GM19240 (cell line): ENCODE results near the gene WDR59.
"Not testable (repeated sequence)": the region's sequence is repeated elsewhere in the genome, so short reads cannot be mapped to it uniquely, and the experiment has no call there.

ENCODE experiments used
- DNase-seq: peaks from one replicate; pipeline ENCODE4 v3.0.0; 2011; ENCODE audit warnings: low spot score; ENCODE audit not compliant: insufficient read length

WDR59 gene

GRCh38 chr16:74867281-74867849 is 117.6 kb downstream of the WDR59 start:
- DNase-seq, result no peak

DNA sequence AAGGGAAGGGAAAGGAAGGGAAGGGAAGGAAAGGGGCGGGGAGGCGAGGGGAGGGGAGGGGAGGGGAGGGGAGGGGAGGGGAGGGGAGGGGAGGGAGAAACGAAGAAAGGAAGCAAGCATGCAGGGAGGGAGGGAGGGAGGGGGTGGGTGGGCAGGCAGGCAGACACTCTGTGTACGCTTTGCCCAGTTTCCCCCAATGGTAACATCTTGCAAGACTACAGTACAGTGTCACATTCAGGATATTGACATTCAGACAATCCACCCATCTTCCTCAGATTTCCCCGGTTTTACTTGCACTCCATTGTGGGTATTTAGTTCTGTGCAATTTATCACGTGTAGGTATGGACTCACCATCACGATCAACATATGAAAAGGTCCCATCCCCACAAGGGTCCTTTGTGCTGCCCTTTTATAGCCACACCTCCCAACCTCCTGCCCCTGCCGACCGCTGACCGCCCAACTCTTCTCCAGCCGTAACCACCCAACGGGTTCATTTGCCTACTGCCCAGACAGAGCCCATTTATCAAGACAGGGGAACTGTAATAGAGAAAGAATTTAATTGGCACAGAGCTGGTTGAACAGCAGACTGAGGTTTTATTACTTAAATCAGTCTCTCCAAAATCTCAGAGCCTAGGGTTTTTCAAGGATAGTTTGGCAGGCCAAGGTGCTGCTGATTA is 118.9 kb downstream of the WDR59 start:
- no peak for DNase-seq

DNA sequence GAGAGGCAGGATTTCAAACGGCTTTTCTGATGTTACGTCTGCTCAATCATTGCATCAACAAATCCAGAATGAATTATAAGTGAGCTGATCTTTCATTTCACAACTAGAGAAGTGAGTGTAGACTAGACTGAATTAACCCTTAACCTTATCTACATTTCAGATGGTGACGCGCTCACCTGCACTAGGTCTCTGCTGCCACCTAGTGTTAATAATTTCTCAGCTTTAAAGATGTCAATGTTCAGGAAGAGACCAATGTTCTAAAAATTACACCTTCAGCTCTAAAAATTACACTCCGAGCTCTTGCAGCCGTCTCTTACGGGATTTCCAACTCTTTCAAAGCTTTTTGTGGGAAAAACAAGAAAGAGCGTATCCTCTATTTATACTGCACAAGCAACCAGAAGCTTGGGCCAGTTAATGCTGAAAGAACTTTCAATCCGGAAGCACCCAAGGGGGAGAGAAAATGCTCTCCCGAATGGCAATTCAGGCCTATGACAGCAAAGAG is 122.1 kb downstream of the WDR59 start:
- peak; percentile 51 for DNase-seq

DNA sequence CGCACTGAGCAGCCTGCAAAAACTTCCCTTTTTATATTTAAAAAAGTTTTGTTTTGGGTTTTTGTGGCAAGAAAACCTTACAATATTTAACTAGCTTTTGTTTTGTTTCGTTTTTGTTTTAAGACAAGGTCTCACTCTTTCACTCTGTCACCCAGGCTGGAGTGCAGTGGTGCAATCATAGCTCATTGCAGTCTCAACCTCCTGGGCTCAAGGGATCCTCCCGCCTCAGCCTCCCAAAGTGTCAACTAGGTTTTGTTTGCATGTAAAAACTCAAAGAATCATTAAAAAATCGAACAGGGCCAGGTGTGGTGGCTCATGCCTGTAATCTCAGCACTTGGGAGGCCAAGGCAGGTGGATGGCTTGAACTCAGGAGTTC is 132.4 kb downstream of the WDR59 start:
- DNase-seq, result no peak

DNA sequence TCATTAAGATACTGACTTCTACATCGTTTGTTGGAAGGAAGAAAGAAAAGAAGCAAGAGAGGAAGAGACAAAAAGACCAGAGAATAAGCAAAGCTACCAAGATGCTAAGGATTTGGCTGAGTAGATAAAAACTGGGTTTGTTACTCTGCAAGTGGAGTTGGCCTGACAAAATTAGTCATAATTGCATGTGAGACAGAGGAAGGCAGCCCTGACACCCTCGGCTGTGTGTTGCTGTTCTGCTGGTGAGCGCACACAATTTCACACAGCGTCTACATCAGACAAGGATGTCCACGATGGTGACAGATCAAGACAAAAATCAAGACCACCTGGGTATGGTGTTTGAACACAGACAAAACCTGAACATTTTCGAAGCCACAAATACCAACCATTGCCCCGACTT is 134.9 kb downstream of the WDR59 start:
- no peak for DNase-seq

GRCh38 chr16:74847202-74847601 is 137.7 kb downstream of the WDR59 start:
- DNase-seq, result no peak

GRCh38 chr16:74846714-74847113 is 138.2 kb downstream of the WDR59 start:
- no peak for DNase-seq

DNA sequence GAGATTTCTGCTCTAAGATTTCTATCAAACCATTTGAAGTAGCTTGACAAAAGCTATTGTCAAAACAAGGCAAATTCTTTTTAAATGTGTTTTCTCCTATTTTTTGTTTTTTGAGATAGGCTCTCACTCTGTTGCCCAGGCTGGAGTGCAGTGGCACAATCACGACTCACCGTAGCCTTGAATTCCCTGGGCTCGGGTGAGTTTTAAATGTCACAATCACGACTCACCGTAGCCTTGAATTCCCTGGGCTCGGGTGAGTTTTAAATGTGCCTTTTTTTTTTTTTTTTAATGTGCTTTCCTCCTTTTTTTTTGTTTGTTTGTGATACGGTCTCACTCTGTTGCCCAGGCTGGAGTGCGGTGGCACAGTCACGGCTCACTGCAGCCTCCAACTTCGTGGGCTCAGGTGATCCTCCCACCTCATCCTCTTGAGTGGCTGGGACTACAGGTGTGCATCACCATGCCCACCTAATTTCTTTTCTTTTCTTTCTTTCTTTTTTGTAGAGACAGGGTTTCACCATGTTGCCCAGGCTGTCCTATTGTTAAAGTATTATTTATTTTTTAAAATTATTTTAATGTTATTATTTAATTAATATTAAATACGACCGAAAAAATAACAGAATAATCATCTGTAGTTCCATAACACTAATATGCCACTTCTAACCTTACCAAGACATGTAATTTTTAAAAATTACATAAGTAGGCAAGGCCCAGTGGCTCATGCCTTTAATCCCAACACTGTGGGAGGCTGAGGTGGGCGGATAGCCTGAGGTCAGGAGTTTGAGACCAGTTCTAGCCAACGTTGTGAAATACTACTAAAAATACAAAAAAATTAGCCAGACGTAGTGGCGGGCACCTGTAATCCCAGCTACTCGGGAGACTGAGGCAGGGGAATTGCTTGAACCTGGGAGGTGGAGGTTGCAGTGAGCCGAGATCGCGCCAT is 140.6 kb downstream of the WDR59 start:
- DNase-seq, result no peak

DNA sequence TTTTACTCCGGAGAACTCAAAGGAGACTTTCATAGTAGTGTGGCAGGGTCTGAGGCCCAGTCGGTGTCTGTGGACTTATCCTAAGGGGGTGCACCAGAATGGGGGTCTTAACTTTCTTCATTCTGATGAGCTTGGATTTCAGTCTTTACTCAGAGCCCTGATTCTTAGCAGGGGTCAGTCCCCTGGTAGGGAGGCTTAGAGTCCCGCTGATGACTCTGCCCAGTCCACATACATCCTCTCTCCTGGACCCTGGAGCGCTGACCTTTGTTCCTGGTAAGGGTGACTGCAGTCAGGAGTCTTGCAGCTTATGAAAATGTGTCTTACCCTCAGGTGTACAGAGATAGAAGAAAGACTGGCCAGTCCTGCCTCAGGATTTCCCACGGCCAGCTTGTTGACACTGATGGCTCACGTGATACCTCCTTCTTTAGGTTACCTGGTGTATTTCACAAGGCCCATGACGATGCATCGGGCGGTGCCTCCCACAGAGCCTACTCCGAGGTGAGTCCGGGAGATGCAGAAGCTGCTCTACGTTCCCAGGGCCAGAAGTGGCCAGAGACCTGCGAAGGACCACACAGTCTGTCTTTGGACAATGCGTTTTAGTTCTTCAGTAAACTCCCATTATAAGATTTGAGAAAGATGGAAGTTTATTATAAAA is 141.4 kb downstream of the WDR59 start:
- DNase-seq, result not testable (repeated sequence)

GRCh38 chr16:74842413-74842812 is 142.5 kb downstream of the WDR59 start:
- DNase-seq, result no peak

GRCh38 chr16:74841904-74842303 is 143.0 kb downstream of the WDR59 start:
- no peak for DNase-seq

GRCh38 chr16:74841469-74841868 is 143.5 kb downstream of the WDR59 start:
- DNase-seq, result no peak

GRCh38 chr16:74837056-74837455 is 147.9 kb downstream of the WDR59 start:
- DNase-seq, result no peak

DNA sequence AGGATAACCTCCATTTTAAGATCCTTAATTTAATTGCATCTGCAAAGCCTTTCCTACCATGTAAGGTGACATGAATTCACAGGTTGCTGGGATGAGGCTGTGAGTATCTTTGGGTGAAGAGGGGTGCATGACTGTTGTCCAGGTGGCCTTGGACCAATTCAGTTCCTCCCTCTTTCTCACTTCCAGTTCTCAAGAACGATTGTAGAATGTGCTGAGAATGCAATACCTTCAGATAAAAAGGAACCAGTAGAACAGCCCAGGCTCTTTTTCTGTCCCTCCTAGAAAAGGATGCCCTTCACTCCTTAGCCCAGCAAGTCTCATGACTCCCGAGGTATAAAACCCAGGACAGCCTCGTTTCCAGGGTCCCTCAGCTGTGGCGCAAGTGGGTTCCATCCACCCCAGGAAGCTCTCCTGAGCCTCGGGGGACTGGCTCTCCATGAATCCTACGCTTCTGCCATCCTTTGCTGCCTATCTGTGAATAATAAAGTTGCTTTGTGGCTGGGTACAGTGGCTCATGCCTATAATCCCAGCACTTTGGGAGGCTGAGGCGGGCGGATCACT is 148.7 kb downstream of the WDR59 start:
- DNase-seq, result no peak

- no peak for DNase-seq
Observed at GRCh38 chr16:74832228-74832627, 152.7 kb downstream of the WDR59 start.

DNA sequence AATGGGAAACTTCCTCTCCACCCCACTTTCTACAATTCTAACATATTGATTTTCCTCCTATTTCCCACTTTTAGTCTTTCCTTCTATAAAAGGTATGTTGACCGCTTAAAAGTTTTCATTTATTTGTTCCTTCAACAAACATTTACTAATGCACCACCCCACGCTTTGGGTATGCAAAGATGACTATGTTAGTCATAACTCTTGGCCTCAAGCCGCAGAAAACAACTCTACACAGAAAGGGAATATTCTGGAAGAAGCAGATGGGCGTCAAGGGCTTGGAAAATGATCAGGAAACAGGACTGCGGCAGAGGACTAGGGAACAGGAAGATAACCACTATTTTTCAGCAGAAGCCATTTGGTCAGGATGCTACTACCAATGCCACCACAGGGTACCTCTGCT is 153.5 kb downstream of the WDR59 start:
- DNase-seq, result no peak

DNA sequence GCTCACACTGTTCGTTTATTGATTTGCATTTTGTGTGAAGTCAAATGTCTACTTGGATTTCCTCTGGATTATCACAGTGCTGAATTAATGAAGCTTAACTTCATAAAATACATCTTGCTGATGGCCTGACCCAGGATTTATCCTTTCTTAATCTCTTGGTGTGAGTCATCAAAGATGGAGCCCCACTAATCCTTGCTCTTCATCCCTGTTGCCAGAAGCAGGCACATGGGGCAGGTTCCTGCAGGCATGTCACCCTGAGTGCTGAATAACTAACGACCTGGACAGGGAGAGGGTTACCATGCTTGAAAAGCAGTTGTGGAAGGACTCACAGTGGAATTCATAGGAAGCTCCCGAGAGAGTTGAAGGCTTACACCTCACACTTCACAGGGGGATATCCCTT is 154.3 kb downstream of the WDR59 start:
- DNase-seq, result no peak

DNA sequence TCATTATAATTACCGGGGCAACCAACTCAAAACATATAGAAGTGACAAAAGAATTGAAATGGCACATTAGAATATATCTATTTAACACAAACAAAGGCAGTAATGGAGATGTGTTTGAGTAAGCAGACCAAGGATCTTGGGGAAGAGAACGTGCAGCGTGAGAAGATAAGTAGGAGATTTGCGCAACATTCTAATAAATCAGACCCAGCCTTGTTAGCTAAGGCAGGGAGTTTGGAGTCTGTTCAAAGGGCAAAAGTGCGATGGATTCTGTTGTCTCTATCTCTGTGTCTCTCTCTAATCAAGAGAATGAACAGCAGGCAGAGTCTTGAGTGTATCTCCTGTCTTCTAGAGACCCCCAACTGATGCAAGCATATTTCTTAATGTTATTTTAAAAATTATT is 155.3 kb downstream of the WDR59 start:
- no peak for DNase-seq

- DNase-seq, result no peak
Observed at GRCh38 chr16:74825941-74826340, 159.0 kb downstream of the WDR59 start.

DNA sequence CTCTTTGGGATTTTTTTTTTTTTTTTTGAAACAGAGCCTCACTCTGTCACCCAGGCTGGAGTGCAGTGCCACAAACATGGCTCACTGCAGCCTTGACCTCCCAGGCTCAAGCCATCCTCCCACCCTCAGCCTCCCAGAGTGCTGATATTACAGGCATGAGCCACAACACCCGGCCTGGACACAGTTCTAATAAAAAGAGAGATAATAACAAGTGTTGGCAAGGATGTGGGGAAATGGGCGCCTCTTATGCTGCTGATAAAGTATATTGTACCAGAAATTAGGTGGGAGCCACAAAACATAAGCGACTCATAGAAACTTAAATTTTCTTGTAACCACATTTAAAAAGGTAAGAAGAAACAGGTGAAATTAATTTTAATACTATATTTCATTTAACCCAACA is 159.9 kb downstream of the WDR59 start:
- DNase-seq, result no peak
